ENCODE results near the gene IRF2. TPM values are rescaled to one million over a fixed set of nuclear protein-coding genes. Genes with fewer than 3 reads are reported as not detected.
"Not testable (repeated sequence)": the region's sequence is repeated elsewhere in the genome, so short reads cannot be mapped to it uniquely, and the experiment has no call there.

The IRF2 gene
- total and polyA plus RNA-seq, 2 donors (not counting 1 experiment from before 2014, with no cell fraction given) = 67.8 to 68.2 TPM

GRCh38 chr4:184342857-184343237, 131.5 kb downstream of the IRF2 start:
- Mint-ChIP-seq H3K4me3 (peak overlapping the region; percentile 92), H3K4me1 (peaks cover 60% of the 10 kb centered on the region), H3K27ac (peak overlapping the region; percentile 87)
- ATAC-seq (ENCODE audit: low read depth); H4K20me1 ChIP-seq (ENCODE audit: control insufficient read depth, insufficient read depth, low read length, poor library complexity, severe bottlenecking); H3K9ac ChIP-seq (ENCODE audit: low read length); H3K27ac ChIP-seq (ENCODE audit: low read length in 2 of 2); H3K9me3 Mint-ChIP-seq (ENCODE audit: insufficient read depth); H3K27me3 ChIP-seq (replicated peaks in 1 of 4; ENCODE audit: control extremely low read depth in 1 of 4, control insufficient read depth in 3 of 4, insufficient read depth in 4 of 4, low read length in 3 of 4); intact Hi-C loops (cut with micrococcal nuclease); DNase-seq; H3K27me3 Mint-ChIP-seq; H3K9me3 ChIP-seq (ENCODE audit: control extremely low read depth in 1 of 3, control insufficient read depth in 2 of 3, insufficient read depth in 1 of 3, low read length in 2 of 3); H3K79me2 ChIP-seq (ENCODE audit: control insufficient read depth, insufficient read depth, low read length); H3K36me3 ChIP-seq (replicated peaks in 1 of 2; ENCODE audit: control extremely low read depth in 1 of 2, control insufficient read depth in 1 of 2, extremely low read depth in 1 of 2, insufficient read depth in 2 of 2, low read length in 1 of 2): not testable (repeated sequence)
- POLR2A ChIA-PET = interaction anchor here (1.3 kb wide), 1 partner anchor 13 kb away, joined by 5 read pairs; no protein-coding TSS in a partner anchor
- CTCF ChIA-PET = interaction anchor here (1.0 to 1.9 kb wide), 4 partner anchors 10 to 79 kb away, joined by 3 to 9 read pairs (median 4); no protein-coding TSS in a partner anchor
- H3K4me2 ChIP-seq (replicated peaks; ENCODE audit: low read depth, low read length, poor library complexity, severe bottlenecking) = peak overlapping the region; percentile 79
- peak overlapping the region; percentile 66 for H2AFZ ChIP-seq (ENCODE audit: insufficient read depth, low read depth, low read length, poor library complexity, severe bottlenecking)
- no CpG with 5 or more reads among the region's 1 CpG for WGBS (ENCODE audit: insufficient coverage)
- peaks cover 58 to 63% of the 10 kb centered on the region in 2 donors for H3K4me1 ChIP-seq (ENCODE audit: control insufficient read depth in 2 of 2, insufficient read depth in 2 of 2, low read length in 2 of 2)
- peak overlapping the region in 1 of 5 experiments; percentile 64 for H3K4me3 ChIP-seq (ENCODE audit: control extremely low read depth in 1 of 5, extremely low read depth in 1 of 5, insufficient read depth in 1 of 5, low read depth in 2 of 5, low read length in 4 of 5)

GRCh38 chr4:184342167-184342856, 132.0 kb downstream of the IRF2 start:
- WGBS (ENCODE audit: insufficient coverage) = 81% methylated on average over 4 of the region's 6 CpGs
- no peaks in the 10 kb centered on the region for H3K27me3 Mint-ChIP-seq
- H3K9ac ChIP-seq (ENCODE audit: low read length) = no peak overlapping the region
- peaks cover 0 to 6% (median 3%) of the 10 kb centered on the region in 3 donors for H3K9me3 ChIP-seq (ENCODE audit: control extremely low read depth in 1 of 3, control insufficient read depth in 2 of 3, insufficient read depth in 1 of 3, low read length in 2 of 3)
- no peak overlapping the region for H3K4me3 ChIP-seq (ENCODE audit: control extremely low read depth in 1 of 5, extremely low read depth in 1 of 5, insufficient read depth in 1 of 5, low read depth in 2 of 5, low read length in 4 of 5)
- intact Hi-C loops (cut with micrococcal nuclease) = no loop called here
- peaks cover 55% of the 10 kb centered on the region for H3K4me1 Mint-ChIP-seq
- H3K4me2 ChIP-seq (replicated peaks; ENCODE audit: low read depth, low read length, poor library complexity, severe bottlenecking) = peak overlapping the region; percentile 4
- ATAC-seq (ENCODE audit: low read depth) (no peak), DNase-seq (no peak)
- H3K27ac Mint-ChIP-seq = peak overlapping the region; percentile 38
- no peaks in the 10 kb centered on the region for H4K20me1 ChIP-seq (ENCODE audit: control insufficient read depth, insufficient read depth, low read length, poor library complexity, severe bottlenecking)
- H3K27me3 ChIP-seq (replicated peaks in 1 of 4; ENCODE audit: control extremely low read depth in 1 of 4, control insufficient read depth in 3 of 4, insufficient read depth in 4 of 4, low read length in 3 of 4) = no peaks in the 10 kb centered on the region
- H3K9me3 Mint-ChIP-seq (ENCODE audit: insufficient read depth) = no peaks in the 10 kb centered on the region
- ChIA-PET CTCF (interaction anchor here (1.0 to 1.9 kb wide), 3 partner anchors 9 to 78 kb away, joined by 4 to 9 read pairs (median 4); no protein-coding TSS in a partner anchor), POLR2A (no interaction called here)
- no peak overlapping the region for H2AFZ ChIP-seq (ENCODE audit: insufficient read depth, low read depth, low read length, poor library complexity, severe bottlenecking)
- H3K4me3 Mint-ChIP-seq = peak overlapping the region; percentile 27
- H3K27ac ChIP-seq (ENCODE audit: low read length in 2 of 2) = peak overlapping the region in 1 of 2 donors; percentile 16
- peaks cover 54 to 58% of the 10 kb centered on the region in 2 donors for H3K4me1 ChIP-seq (ENCODE audit: control insufficient read depth in 2 of 2, insufficient read depth in 2 of 2, low read length in 2 of 2)
- no peak for TF ChIP-seq CTCF (IDR thresholded peaks at IDR 0.05)
- TF ChIP-seq EZH2 (IDR thresholded peaks at IDR 0.05; ENCODE audit: borderline replicate concordance, insufficient read depth, low read depth, low read length, poor library complexity, severe bottlenecking) = no peak
- no peaks in the 10 kb centered on the region for H3K79me2 ChIP-seq (ENCODE audit: control insufficient read depth, insufficient read depth, low read length)
- H3K36me3 ChIP-seq (replicated peaks in 1 of 2; ENCODE audit: control extremely low read depth in 1 of 2, control insufficient read depth in 1 of 2, extremely low read depth in 1 of 2, insufficient read depth in 2 of 2, low read length in 1 of 2) = no peaks in the 10 kb centered on the region

GRCh38 chr4:184339398-184340193, 134.8 kb downstream of the IRF2 start:
- intact Hi-C loops (cut with micrococcal nuclease); H3K9me3 Mint-ChIP-seq (ENCODE audit: insufficient read depth); H3K9me3 ChIP-seq (ENCODE audit: control extremely low read depth in 1 of 3, control insufficient read depth in 2 of 3, insufficient read depth in 1 of 3, low read length in 2 of 3); H3K27ac ChIP-seq (ENCODE audit: low read length in 2 of 2); H3K9ac ChIP-seq (ENCODE audit: low read length); H3K4me3 ChIP-seq (ENCODE audit: control extremely low read depth in 1 of 5, extremely low read depth in 1 of 5, insufficient read depth in 1 of 5, low read depth in 2 of 5, low read length in 4 of 5); H3K27me3 Mint-ChIP-seq; H3K36me3 ChIP-seq (replicated peaks in 1 of 2; ENCODE audit: control extremely low read depth in 1 of 2, control insufficient read depth in 1 of 2, extremely low read depth in 1 of 2, insufficient read depth in 2 of 2, low read length in 1 of 2); H3K27me3 ChIP-seq (replicated peaks in 1 of 4; ENCODE audit: control extremely low read depth in 1 of 4, control insufficient read depth in 3 of 4, insufficient read depth in 4 of 4, low read length in 3 of 4); H3K79me2 ChIP-seq (ENCODE audit: control insufficient read depth, insufficient read depth, low read length); H3K4me2 ChIP-seq (replicated peaks; ENCODE audit: low read depth, low read length, poor library complexity, severe bottlenecking); ATAC-seq (ENCODE audit: low read depth); H4K20me1 ChIP-seq (ENCODE audit: control insufficient read depth, insufficient read depth, low read length, poor library complexity, severe bottlenecking); H3K27ac Mint-ChIP-seq; DNase-seq; H3K4me3 Mint-ChIP-seq; H2AFZ ChIP-seq (ENCODE audit: insufficient read depth, low read depth, low read length, poor library complexity, severe bottlenecking): not testable (repeated sequence)
- ChIA-PET POLR2A (interaction anchor here (0.6 kb wide), 1 partner anchor 55 kb away, joined by 3 read pairs; no protein-coding TSS in a partner anchor), CTCF (interaction anchor here (0.7 to 1.0 kb wide), 2 partner anchors 56 to 144 kb away, joined by 3 to 4 read pairs; no protein-coding TSS in a partner anchor)
- H3K4me1 Mint-ChIP-seq = peaks cover 43% of the 10 kb centered on the region
- peaks cover 36 to 38% of the 10 kb centered on the region in 2 donors for H3K4me1 ChIP-seq (ENCODE audit: control insufficient read depth in 2 of 2, insufficient read depth in 2 of 2, low read length in 2 of 2)
- WGBS (ENCODE audit: insufficient coverage) = 100% methylated on average over 2 of the region's 5 CpGs
